ENCODE measurements around the gene BCL2L11. TPM values are rescaled to one million over a fixed set of nuclear protein-coding genes. Genes with fewer than 3 reads are reported as not detected.

Gene BCL2L11
- total RNA-seq, 1 donor from 2014 or later = 9.5 TPM

- no peak for DNase-seq (ENCODE audit: low read depth in 2 of 2)
Measured at GRCh38 chr2:111191877-111192276, 71.2 kb downstream of the BCL2L11 start.

DNA sequence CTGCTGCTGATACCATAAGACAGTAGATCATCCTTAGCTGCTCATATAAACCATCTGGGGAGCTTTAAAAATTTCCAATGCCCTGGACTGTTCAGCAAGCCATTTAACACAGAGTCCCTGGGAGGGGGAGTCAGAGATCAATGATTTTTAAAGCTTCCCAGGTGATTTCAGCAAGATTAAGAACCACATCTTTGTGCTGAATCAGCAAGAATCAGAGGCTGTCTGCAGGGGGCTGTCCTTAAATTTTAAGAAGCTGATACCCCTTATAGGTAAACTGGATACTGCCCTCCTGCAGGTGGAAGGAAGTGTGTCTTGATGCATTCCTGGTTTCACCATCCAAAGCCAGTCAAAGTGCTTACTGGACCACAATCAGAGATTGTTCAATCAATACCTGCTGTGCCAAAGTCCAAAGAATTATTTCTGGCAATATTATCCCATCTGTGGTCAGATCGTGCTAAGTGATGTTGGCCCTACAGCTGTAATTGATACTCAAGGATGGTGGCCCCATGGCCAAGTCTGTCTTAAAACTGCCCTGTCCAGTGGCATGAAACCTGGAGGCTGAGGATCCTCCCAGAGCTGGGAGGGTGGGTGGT lies 72.2 kb downstream of the BCL2L11 start:
- DNase-seq (ENCODE audit: low read depth in 2 of 2) = no peak

DNA sequence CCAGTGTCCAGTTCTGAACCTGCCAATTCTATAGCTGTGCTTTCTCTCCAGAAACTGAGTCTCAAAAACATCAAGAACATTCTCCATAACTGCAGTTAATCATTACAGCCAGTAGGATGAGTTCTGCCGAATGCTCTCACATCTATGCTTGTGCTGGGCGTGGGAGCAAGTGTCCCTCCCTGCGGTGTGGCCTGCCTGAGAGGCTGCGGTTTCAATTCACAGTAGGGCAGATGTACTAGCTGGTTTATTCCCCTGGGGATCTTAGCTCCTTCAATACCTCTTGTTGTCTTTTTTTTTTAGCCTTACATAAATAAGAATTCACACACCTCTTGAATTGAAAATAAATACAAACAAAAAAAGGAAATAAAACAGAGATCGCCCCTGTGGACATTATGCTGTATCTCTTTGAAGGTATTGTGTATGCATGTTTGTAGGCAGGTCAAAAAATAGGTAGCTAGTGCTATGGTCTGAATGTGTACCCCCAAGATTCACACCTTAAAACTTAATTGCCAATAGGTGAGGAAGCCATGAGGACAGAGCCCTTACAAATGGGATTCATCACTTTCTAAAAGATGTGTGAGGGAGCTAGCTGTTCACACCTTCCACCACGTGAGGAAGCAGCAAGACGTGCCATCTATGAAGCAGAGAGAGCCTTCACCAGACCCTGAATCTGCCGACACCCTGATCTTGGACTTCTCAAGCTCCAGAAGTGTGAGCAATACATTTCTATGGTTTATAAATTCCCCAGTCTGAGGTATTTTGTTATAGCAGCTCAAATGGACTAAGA lies 74.3 kb downstream of the BCL2L11 start:
- no peak for DNase-seq (ENCODE audit: low read depth in 2 of 2)

DNA sequence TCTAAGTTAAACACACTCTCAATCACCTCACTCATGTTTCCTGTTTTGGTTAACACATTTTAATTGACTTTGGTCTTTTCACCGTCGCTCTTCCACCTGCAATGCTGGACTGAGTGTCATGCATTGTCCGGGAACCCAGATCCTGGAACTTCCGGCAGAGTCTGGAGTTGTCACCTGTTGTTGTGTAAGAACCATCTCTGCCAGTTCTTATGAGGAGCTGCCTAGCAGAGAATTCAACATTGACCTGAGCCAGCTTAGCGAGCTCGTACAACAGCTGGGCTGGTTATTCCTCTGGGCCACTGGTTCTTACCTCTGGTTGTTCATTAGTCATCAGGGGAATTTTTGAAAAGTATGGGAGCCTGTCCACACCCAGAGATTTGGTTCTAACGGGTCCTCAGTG lies 75.7 kb downstream of the BCL2L11 start:
- peak in 1 of 2 donors; percentile 70 for DNase-seq (ENCODE audit: low read depth in 2 of 2)

- DNase-seq (ENCODE audit: low read depth in 2 of 2) = no peak
Measured at GRCh38 chr2:111198701-111199100, 78.0 kb downstream of the BCL2L11 start.

DNA sequence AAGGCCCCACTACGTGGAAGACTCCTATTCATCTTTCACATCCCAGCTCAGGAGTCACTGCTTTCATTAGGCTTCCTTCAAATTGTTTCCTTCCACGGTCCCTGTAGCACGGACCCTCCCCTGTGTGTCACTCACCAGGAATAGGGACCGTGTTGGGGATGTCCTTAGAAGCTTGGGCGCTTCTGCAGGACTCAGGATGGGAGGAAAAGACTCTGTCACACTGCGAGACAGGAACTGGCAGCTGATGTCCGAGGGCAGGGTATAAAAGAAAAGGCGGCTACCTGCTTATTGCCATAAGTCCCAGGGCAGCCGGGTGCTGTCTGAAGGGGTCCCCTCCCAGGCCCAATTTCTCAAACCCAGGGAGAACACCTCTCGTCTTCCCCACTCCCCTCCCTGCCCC lies 79.1 kb downstream of the BCL2L11 start:
- DNase-seq (ENCODE audit: low read depth in 2 of 2) = no peak

- DNase-seq (ENCODE audit: low read depth in 2 of 2) = peak; percentile 49 to 66
Measured at GRCh38 chr2:111200333-111200881, 79.7 kb downstream of the BCL2L11 start.

DNA sequence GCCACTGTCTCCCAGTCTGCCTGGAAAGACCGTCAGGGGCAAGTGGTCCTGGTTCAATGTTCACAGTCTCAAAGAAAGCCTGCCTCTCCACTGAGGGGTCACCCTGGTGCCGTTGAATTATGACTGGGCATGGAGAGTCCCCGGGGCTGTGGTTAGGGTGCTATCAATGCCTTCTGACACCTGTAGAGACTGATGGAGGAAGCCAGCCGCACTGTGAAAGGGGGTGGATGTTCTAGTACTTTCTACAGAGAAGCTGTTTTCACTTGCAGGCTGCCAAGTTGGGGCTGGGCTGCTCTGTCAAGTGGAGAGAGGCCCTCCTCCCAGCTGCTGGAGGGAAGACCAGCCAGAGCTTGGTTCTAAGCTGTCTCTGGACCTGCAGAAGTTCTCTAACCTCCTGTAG lies 80.5 kb downstream of the BCL2L11 start:
- DNase-seq (ENCODE audit: low read depth in 2 of 2) = no peak

- DNase-seq (ENCODE audit: low read depth in 2 of 2) = peak; percentile 84 to 94
Measured at GRCh38 chr2:111202266-111203040, 81.7 kb downstream of the BCL2L11 start.

- no peak for DNase-seq (ENCODE audit: low read depth in 2 of 2)
Measured at GRCh38 chr2:111204706-111205105, 84.0 kb downstream of the BCL2L11 start.

DNA sequence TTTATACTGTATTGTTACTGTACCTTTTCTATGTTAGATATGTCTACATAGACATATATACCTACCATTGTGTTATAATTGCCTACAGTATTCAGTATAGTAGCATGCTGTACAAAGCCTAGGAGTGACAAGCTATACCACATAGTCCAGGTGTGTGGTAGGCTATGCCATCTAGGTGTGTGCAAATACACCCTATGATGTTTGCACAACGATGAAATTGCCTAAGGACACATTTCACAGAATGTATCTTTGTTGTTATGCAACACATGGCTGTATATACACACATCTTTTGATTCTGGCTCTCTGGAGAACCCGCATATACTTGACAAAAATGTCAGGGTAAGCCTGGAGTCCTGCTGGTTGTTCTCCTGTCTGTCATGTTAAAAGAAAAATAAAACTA lies 85.1 kb downstream of the BCL2L11 start:
- no peak for DNase-seq (ENCODE audit: low read depth in 2 of 2)

DNA sequence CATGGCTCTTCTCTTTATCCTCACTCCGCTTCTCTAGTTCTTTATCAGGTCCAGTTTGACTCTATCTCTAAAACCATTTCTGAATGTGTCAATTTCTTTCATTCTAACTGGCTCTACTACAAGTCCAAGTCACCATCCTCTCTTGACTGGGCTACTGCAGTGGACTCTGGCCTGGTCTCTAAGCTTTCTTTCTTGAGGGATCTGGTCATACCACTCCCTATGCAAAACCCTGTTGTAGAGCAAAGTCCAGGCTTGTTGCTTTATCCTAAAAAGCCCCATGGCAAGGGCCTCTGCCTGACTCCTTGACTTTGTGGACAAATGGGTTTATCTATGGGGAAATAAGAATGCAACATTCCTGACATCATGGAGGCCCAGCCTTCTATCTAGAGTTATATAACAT lies 87.1 kb downstream of the BCL2L11 start:
- DNase-seq (ENCODE audit: low read depth in 2 of 2) = no peak

GRCh38 chr2:111208639-111209038 lies 87.9 kb downstream of the BCL2L11 start:
- DNase-seq (ENCODE audit: low read depth in 2 of 2) = no peak

DNA sequence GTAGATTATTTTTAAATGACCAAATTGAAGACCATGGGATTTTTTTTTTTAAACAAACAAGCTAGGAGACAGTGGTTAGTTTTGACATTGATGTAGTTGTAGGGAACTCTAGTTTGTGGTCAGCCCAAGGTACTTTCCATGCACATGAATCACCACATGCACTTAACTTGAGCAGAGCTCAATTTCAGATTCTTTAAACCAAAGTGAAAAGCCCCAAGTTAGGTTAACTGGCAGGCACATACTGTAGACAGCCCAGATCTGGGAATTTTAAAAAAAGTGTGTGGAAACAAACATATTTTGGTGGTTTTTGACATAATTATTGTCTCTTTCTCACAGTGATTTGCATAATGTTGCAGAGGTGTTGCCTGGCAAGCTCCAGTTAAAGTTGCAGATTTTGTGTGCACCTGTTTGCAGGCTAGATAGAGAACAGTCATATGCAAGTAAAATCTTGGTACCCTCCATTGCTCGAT lies 88.4 kb downstream of the BCL2L11 start:
- DNase-seq (ENCODE audit: low read depth in 2 of 2) = no peak

GRCh38 chr2:111210036-111210435 lies 89.3 kb downstream of the BCL2L11 start:
- no peak for DNase-seq (ENCODE audit: low read depth in 2 of 2)

DNA sequence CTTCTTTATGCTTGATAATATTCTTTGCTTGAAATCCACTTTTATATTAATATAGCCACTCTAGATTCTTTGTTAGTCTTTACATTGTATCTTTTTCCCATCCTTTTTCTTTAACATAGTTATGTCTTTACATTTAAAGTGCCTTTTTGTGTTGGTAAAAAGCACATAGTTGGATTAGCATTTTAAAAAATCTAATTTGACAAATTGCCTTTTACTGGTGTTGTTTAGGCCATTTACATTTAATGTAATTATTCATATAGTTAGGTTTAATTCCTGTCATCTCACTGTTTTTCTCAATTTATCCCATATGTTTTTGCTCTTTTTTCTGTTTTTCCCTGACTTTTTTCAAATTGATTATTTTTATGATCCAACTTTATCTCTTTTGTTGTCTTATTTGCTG lies 93.2 kb downstream of the BCL2L11 start:
- no peak for DNase-seq (ENCODE audit: low read depth in 2 of 2)

- DNase-seq (ENCODE audit: low read depth in 2 of 2) = no peak
Measured at GRCh38 chr2:111216811-111217652, 96.3 kb downstream of the BCL2L11 start.
